IMR-90 (cell line): Measurements from ENCODE around the gene COL24A1.

ENCODE experiments used
- BHLHE40 ChIP-seq: fragments of 150-350 bp; IDR thresholded peaks from 2 replicates; pipeline ENCODE4 v1.6.1; 2016; ENCODE audit warnings: mild to moderate bottlenecking, low read depth, low read length
- CEBPB ChIP-seq: IDR thresholded peaks from 2 replicates; pipeline ENCODE4 v1.6.1; 2012; ENCODE audit warnings: low read depth, low read length, improper control_type of control experiment
- CHD1 ChIP-seq: IDR thresholded peaks from 2 replicates; pipeline ENCODE4 v1.6.1; 2012; ENCODE audit warnings: low read depth, low read length, improper control_type of control experiment
- CTCF ChIP-seq: conservative IDR thresholded peaks from 2 replicates; pipeline ENCODE4 v1.5.1; 2012; ENCODE audit warnings: mild to moderate bottlenecking, low read depth, low read length, improper control_type of control experiment
- ELK1 ChIP-seq: fragments of 150-350 bp; IDR thresholded peaks from 2 replicates; pipeline ENCODE4 v1.6.1; 2016; ENCODE audit warnings: low read depth, mild to moderate bottlenecking, low read length, moderate library complexity, borderline replicate concordance
- MXI1 ChIP-seq: IDR thresholded peaks from 2 replicates; pipeline ENCODE4 v1.6.1; 2012; ENCODE audit warnings: low read depth, mild to moderate bottlenecking, low read length, moderate library complexity, borderline replicate concordance
- POLR2A ChIP-seq: IDR thresholded peaks from 2 replicates; pipeline ENCODE4 v1.6.1; 2012; ENCODE audit warnings: mild to moderate bottlenecking, low read depth, low read length
- RCOR1 ChIP-seq: IDR thresholded peaks from 2 replicates; pipeline ENCODE4 v1.6.1; 2012; ENCODE audit warnings: mild to moderate bottlenecking, low read length, improper control_type of control experiment; ENCODE audit not compliant: insufficient replicate concordance
- SMC3 ChIP-seq: fragments of 150-350 bp; IDR thresholded peaks from 2 replicates; pipeline ENCODE4 v1.6.1; 2016; ENCODE audit warnings: low read depth, mild to moderate bottlenecking, antibody characterized with exemption, low read length, moderate library complexity
- USF2 ChIP-seq: fragments of 150-350 bp; IDR thresholded peaks from 2 replicates; pipeline ENCODE4 v1.6.1; 2017; ENCODE audit warnings: mild to moderate bottlenecking, antibody characterized with exemption, low read length, low read depth

- TF ChIP-seq CTCF (no peak), MXI1 (no peak), POLR2A (no peak), BHLHE40 (no peak), CEBPB (no peak), SMC3 (no peak), RCOR1 (no peak), USF2 (no peak), ELK1 (no peak), CHD1 (no peak)
Measured at GRCh38 chr1:85743814-85744213, 412.8 kb downstream of the COL24A1 start.
